Esophagus muscularis mucosa (tissue), 4 donors: ENCODE data around the gene ASIP. TPM values are rescaled to one million over a fixed set of nuclear protein-coding genes. Genes with fewer than 3 reads are reported as not detected.
"Not testable (repeated sequence)": the region's sequence is repeated elsewhere in the genome, so short reads cannot be mapped to it uniquely, and the experiment has no call there.

Experiments used
- DNase-seq: peaks from one replicate; pipeline ENCODE4 v3.0.0-alpha.2; 2017; ENCODE audit errors: extremely low spot score
- H3K27ac ChIP-seq, 4 donors: fragments of 200-600 bp; sonication (generic); replicated peaks in 1 of 4; 1 replicate in 3 of 4; 2 replicates in 1 of 4; pipeline ENCODE4 v1.5.1; 2016 to 2019; ENCODE audit warnings: mild to moderate bottlenecking in 1 of 4
- H3K27me3 ChIP-seq, 4 donors: fragments of 200-600 bp; sonication (generic); one replicate each; pipeline versions ENCODE4 v1.5.1 to v1.6.0; 2016 to 2019
- H3K36me3 ChIP-seq, 4 donors: fragments of 200-600 bp; sonication (generic); one replicate each; pipeline ENCODE4 v1.5.1; 2016 to 2019
- H3K4me1 ChIP-seq, 4 donors: fragments of 200-600 bp; sonication (generic); one replicate each; pipeline ENCODE4 v1.5.1; 2016 to 2019
- H3K4me3 ChIP-seq, 4 donors: fragments of 200-600 bp; sonication (generic); 1 replicate in 2 of 4; 2 replicates in 2 of 4; pipeline ENCODE4 v1.5.1; 2016 to 2019; ENCODE audit warnings: mild to moderate bottlenecking in 4 of 4, moderate library complexity in 1 of 4
- H3K9me3 ChIP-seq, 4 donors: fragments of 200-600 bp; sonication (generic); 1 replicate in 3 of 4; 2 replicates in 1 of 4; pipeline ENCODE4 v1.5.1; 2016 to 2019
- CTCF ChIP-seq, 3 experiments: fragments of 200-600 bp in 2 of 3; fragments of 450-650 bp in 1 of 3; sonication (generic) in 2 of 3; IDR thresholded peaks; one replicate each; pipeline ENCODE4 v1.5.1; 2017 to 2019; ENCODE audit warnings: antibody characterized with exemption in 3 of 3, mild to moderate bottlenecking in 2 of 3, moderate library complexity in 1 of 3
- EP300 ChIP-seq: sonication (generic); formaldehyde crosslinking; IDR thresholded peaks from one replicate; pipeline ENCODE4 v1.6.1; 2017; ENCODE audit warnings: antibody characterized with exemption
- POLR2A ChIP-seq: fragments of 450-650 bp; IDR thresholded peaks from one replicate; pipeline ENCODE4 v1.6.1; 2017; ENCODE audit warnings: antibody characterized with exemption, moderate library complexity, mild to moderate bottlenecking, low read depth
- POLR2AphosphoS5 ChIP-seq, 2 donors: sonication (generic); formaldehyde crosslinking; IDR thresholded peaks; one replicate each; pipeline ENCODE4 v1.6.1; 2017; ENCODE audit warnings: antibody characterized with exemption in 2 of 2
- WGBS: methylation state at CpG from one replicate; pipeline ENCODE4 v1.1.5; 2018; 5-methylcytosine and 5-hydroxymethylcytosine counted together
- intact Hi-C: fragments of 100-400 bp; cut with DNase I; formaldehyde crosslinking; loops from one replicate; pipeline ENCODE4 v1.15.1; 2023
- total RNA-seq, 4 donors: library from RNA; depleted of rRNA; stranded (reverse); fragments of >200 nt; gene quantifications; one replicate each; pipeline versions ENCODE4 v1.1.0 to v1.2.1, GENCODE V29; 2016

Gene ASIP
- total RNA-seq, 4 donors from 2014 or later: not detected

- Histone ChIP-seq H3K9me3 (peaks cover 0 to 21% (median 14%) of the 10 kb centered on the region in 4 donors), H3K4me1 (no peaks in the 10 kb centered on the region), H3K4me3 (no peak overlapping the region), H3K27me3 (no peaks in the 10 kb centered on the region), H3K36me3 (no peaks in the 10 kb centered on the region), H3K27ac (no peak overlapping the region)
- intact Hi-C loops: no loop called here
- no peak for DNase-seq
- WGBS: 88% methylated on average over 1 of the region's 1 CpG
- TF ChIP-seq POLR2A: no peak
- TF ChIP-seq EP300: no peak
- no peak for TF ChIP-seq POLR2AphosphoS5 (IDR thresholded peaks at IDR 0.05)
- no peak for TF ChIP-seq CTCF (IDR thresholded peaks at IDR 0.05)
Measured at GRCh38 chr20:34240121-34240520, 1.1 kb upstream of the ASIP start.

- H3K27me3 ChIP-seq, DNase-seq, H3K4me1 ChIP-seq, H3K4me3 ChIP-seq, H3K27ac ChIP-seq, intact Hi-C loops, H3K36me3 ChIP-seq: not testable (repeated sequence)
- peaks cover 0 to 17% (median 12%) of the 10 kb centered on the region in 4 donors for H3K9me3 ChIP-seq
- 88% methylated on average over 4 of the region's 4 CpGs for WGBS
Measured at GRCh38 chr20:34242015-34242414, 792 bp downstream of the ASIP start.

GRCh38 chr20:34242879-34243278 lies 1.7 kb downstream of the ASIP start:
- intact Hi-C loops: no loop called here
- 89% methylated on average over 1 of the region's 1 CpG for WGBS

GRCh38 chr20:34243377-34243776 lies 2.2 kb downstream of the ASIP start:
- 87% methylated on average over 3 of the region's 3 CpGs for WGBS
- intact Hi-C loops: no loop called here
- no peak for DNase-seq

More at GRCh38 chr20:34242879-34243278, 1.7 kb downstream of the ASIP start:
- Histone ChIP-seq H3K4me3 (no peak overlapping the region), H3K36me3 (no peaks in the 10 kb centered on the region), H3K27me3 (no peaks in the 10 kb centered on the region), H3K9me3 (peaks cover 0 to 10% (median 4%) of the 10 kb centered on the region in 4 donors), H3K4me1 (no peaks in the 10 kb centered on the region), H3K27ac (no peak overlapping the region)
- DNase-seq: no peak
- TF ChIP-seq EP300 (no peak), POLR2AphosphoS5 (IDR thresholded peaks at IDR 0.05) (no peak), POLR2A (no peak), CTCF (IDR thresholded peaks at IDR 0.05) (no peak)

GRCh38 chr20:34246126-34246626 lies 5.0 kb downstream of the ASIP start:
- intact Hi-C loops: no loop called here
- TF ChIP-seq CTCF (IDR thresholded peaks at IDR 0.05) (no peak), EP300 (no peak), POLR2A (no peak)
- H3K9me3 ChIP-seq: no peaks in the 10 kb centered on the region
- no peak for DNase-seq
- no peak overlapping the region for H3K27ac ChIP-seq
- WGBS: 93% methylated on average over 2 of the region's 2 CpGs
- H3K4me3 ChIP-seq: no peak overlapping the region
- H3K36me3 ChIP-seq: no peaks in the 10 kb centered on the region
- no peaks in the 10 kb centered on the region for H3K4me1 ChIP-seq
- no peaks in the 10 kb centered on the region for H3K27me3 ChIP-seq

More at GRCh38 chr20:34243377-34243776, 2.2 kb downstream of the ASIP start:
- no peaks in the 10 kb centered on the region for H3K4me1 ChIP-seq
- no peaks in the 10 kb centered on the region for H3K27me3 ChIP-seq
- peaks cover 0 to 5% (median 0%) of the 10 kb centered on the region in 4 donors for H3K9me3 ChIP-seq
- no peak overlapping the region for H3K27ac ChIP-seq
- H3K4me3 ChIP-seq: no peak overlapping the region
- TF ChIP-seq EP300 (no peak), POLR2A (no peak), POLR2AphosphoS5 (IDR thresholded peaks at IDR 0.05) (no peak), CTCF (IDR thresholded peaks at IDR 0.05) (no peak)
- no peaks in the 10 kb centered on the region for H3K36me3 ChIP-seq
